Stimulated activated CD8-positive, alpha-beta memory T cell treated with anti-CD3 and anti-CD28 coated beads, Interleukin-12 subunit alpha, Interleukin-12 subunit beta, amount 100 ng/mL, for 4 hours (primary cell): Measurements from ENCODE around the gene KLHL5.

Source experiments
- DNase-seq: peaks from one replicate; pipeline ENCODE4 v3.0.0-alpha.2; 2020; ENCODE audit warnings: low read depth

The KLHL5 gene

DNA sequence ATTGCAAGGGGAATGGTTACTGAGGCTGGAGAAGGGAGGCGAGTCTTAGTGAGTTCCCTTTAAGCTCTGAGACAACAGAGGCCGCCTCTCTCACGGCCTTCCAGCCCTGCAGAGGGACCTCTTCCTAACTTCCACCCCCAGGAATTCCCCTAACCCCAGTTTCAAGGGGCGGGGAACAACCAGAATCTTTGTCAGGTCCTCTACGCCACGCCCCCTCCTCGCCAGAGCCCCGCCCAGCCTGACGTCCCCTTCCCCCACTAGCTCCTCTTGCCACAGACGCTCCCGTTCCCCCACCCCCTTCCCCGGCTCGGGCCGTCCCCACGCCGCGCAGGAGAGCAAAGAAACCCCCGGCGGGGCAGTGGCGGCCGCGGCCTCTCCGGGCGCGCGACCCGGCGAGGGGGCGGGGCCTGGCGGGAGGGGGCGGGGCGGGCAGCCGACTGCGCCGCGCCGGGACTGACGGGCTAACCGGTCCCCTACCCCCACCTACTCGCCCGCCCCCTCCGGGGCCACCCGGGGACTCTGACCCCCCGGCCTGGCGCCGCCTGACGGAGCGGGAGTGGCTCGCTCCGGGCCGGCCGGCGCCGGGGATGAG lies 17.6 kb upstream of the KLHL5 start:
- DNase-seq = peak; percentile 92

DNA sequence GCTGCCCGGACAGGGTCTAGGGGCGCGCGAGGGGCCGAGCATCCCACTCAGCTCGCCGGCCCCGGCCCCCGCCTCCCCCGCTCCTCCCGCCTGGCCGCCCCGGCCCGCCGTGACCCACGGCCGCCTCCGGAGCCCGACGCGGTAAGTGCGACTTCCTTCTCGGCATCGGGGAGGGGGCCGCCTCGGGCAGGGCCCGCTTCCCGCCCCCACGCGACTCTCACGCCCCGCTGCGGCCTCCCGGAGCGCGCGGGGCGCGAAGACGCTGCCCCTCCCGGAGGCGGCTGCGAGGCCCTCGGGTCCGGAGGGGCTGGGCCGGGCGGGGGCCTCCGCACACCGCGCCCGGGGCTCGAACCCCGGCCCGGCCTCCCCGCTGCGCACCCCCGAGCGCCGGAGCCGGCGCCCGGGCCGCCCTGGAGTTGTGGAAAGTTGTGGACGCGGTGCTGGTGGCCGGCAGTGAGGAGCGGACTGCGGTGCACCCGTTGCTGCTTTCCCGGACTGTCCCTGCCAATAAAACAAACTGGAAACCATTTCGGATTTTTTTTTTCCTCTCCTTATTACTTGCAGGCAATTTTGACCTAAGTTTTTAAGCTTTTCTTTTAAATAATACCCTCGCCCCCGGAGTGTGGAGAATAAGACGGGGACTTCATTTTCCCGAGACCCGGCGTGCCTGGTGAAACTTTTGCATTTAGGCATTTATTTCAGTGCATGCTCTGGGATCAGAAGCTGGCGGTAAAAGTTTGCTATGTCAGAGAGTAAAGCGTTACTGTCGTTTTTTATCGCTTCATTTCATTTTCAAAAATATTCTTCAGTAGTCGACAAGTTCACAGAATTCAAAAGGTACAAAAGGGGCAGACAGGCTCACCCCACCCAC lies 16.8 kb upstream of the KLHL5 start:
- DNase-seq = no peak

DNA sequence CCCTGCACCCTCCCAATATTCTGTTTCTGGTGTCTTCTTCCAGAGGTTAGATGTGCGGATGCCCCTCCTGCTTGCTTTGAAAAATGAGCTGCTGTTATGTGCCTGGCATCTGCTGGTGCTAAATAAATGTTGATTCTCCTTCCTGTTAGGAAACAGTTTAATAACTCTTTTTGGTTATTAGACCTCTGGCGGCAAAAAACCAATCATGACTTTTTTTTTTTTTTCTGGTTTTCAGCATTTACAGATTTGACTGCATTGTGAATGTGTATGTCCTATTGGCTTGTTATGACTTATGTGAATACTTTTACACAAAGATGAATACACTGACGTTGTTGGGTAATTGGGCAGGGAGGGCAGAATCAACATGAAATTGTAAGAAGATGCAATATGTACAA lies 16.2 kb upstream of the KLHL5 start:
- DNase-seq = no peak

- no peak for DNase-seq
Measured at GRCh38 chr4:39046249-39046648, 15.8 kb upstream of the KLHL5 start.

DNA sequence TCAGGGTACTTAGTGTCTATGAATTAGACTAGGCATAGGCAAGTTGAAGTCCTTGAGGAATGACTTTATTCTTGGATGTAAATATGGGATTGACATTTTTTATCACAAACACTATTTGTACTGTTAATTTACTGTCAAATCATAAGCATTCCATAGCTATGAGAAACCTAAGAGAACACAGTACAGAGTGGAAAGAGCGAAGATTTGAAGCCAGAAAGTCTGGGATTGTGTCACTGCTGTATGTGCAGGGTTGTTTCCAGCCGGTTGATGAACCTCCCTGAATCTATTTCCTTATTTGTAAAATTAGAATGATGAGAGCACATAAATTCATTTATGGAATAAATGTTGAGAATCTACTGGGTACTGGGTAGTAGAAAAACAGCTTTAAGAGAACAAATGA lies 14.4 kb upstream of the KLHL5 start:
- no peak for DNase-seq

- DNase-seq = no peak
Measured at GRCh38 chr4:39048311-39048710, 13.7 kb upstream of the KLHL5 start.

DNA sequence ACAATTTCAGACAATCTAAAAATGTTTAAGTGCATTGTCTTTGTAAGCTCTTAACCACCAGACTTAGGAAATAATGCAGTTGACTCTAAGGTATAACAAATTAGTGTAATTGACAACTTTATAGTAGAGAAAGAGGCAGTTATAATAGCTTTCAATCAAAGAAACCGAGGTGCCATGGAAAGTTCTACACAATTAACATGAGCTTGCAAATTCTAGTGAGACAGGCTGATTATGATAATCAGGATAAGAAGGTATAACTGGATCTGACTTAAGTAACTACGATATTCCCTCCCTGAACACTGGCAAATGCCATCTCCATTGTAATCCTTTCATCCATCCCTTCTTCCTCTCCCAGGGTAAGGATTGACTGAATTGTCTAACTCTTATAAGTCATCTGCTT lies 11.4 kb upstream of the KLHL5 start:
- no peak for DNase-seq

DNA sequence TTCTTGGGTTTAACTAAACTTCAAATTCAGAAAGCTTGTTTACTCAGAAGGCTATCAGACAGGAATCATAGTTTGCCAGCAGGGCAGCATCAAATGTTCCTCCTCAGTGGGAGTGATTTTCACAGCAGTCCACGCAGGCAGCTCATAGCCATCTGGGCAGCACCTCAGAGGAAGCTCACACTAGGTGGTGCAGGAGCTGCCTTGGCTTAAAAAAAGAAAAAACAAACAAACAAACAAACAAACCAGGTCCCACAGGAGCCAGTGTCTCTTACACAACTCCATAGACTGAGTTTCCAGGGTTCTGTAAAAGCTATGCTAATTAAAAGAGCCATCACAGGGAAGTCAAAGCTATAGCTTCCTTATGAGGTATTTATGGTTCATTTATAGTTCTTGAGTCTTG lies 10.5 kb upstream of the KLHL5 start:
- no peak for DNase-seq

DNA sequence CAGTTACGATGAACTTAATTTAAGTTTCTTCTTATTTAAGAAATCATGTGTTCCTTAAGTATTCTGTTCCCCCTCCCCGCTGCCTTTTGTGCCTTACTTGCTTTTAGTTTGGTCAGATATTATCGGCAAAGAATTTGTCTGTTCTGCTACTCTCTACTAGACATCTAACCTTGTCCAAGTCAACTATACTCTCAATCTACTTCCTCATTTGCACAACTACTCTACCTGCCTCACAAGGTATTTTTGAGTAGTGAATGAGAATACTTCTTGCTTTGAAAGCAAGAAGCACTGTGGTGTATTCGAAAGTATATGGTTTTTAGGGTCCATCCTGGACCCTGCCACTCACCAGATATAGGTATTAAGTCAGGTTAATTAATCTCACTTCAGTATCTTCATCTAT lies 8.0 kb upstream of the KLHL5 start:
- DNase-seq = no peak

- no peak for DNase-seq
Measured at GRCh38 chr4:39054497-39054896, 7.5 kb upstream of the KLHL5 start.

- no peak for DNase-seq
Measured at GRCh38 chr4:39056023-39056422, 6.0 kb upstream of the KLHL5 start.

DNA sequence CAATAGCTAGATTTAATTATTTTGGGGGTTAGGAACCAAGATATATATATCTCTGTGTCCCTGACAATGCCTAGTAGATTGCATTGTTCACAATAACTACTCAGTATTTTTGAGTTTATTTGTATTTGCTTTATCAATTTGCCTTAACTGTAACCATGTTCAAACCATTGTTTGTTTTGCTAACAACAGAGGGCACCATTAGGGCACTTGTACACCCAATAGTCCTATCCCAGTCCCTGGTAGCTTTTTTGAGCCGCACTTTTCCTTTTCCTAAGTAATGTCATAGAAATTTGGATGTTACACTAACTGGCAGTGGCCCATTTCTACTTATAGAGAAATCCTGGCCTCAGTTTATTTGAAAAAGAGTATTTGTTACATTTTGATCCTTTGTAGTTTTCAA lies 575 bp upstream of the KLHL5 start:
- no peak for DNase-seq

- no peak for DNase-seq
Measured at GRCh38 chr4:39062770-39063097, 702 bp downstream of the KLHL5 start.

DNA sequence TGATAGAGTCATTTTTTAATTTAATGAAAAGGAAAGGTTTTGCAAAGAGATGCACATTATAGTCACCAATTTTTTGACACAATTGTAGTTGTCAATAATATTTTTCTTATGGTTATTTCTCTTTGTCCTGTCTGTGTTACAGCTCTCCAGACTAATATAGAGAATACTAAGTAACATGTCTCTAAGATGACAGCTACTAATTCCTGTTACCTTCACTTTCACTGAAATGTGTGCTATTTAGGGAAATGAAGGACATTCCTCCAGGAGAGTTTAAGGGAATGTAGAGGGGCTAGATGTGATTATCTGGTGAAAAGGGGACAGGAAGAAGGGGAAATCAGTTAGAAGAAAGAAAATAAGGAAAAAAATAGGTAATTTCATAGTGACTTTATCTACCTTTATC lies 1.4 kb downstream of the KLHL5 start:
- no peak for DNase-seq

GRCh38 chr4:39066371-39066770 lies 4.3 kb downstream of the KLHL5 start:
- no peak for DNase-seq

DNA sequence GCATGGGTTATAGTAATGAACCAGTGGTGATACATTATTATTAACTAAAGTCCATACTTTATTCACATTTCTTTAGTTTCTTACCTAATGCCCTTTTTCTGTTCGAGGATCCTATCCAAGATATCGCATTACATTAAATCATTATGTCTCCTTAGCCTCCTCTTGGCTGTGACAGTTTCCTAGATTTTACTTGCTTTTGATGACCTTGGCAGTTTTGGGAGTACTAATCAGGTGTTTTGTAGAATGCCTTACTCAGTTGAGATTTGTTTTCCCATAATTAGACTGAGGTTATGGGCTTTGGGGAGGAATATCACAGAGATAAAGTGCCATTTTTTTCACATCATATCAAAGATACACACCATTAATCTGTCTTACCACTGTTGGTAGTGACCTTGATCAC lies 5.0 kb downstream of the KLHL5 start:
- no peak for DNase-seq

- DNase-seq = no peak
Measured at GRCh38 chr4:39067451-39067850, 5.4 kb downstream of the KLHL5 start.

GRCh38 chr4:39068907-39069306 lies 6.9 kb downstream of the KLHL5 start:
- no peak for DNase-seq

- DNase-seq = no peak
Measured at GRCh38 chr4:39078829-39079228, 16.8 kb downstream of the KLHL5 start.

GRCh38 chr4:39083164-39083563 lies 21.1 kb downstream of the KLHL5 start:
- no peak for DNase-seq

GRCh38 chr4:39085891-39086290 lies 23.9 kb downstream of the KLHL5 start:
- DNase-seq = no peak

GRCh38 chr4:39096847-39097246 lies 34.8 kb downstream of the KLHL5 start:
- no peak for DNase-seq

DNA sequence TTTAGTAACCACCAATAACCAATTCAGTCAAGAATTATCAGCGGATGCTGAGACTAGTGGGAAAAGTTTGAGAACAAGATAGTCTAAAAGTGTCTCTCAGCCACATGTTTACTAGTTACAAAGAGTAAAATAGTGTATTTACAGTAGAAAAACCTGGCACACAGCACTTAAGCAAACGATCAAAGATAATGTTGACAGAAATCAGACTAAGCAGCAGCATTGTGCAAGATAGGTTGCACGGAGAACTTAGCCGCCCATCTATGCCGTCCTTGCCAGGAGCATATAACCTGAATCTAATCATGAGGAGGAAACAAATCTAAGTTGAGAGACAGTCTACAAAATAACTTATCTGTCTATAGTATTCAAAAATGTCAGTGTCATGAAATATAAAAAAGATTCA lies 35.3 kb downstream of the KLHL5 start:
- no peak for DNase-seq

DNA sequence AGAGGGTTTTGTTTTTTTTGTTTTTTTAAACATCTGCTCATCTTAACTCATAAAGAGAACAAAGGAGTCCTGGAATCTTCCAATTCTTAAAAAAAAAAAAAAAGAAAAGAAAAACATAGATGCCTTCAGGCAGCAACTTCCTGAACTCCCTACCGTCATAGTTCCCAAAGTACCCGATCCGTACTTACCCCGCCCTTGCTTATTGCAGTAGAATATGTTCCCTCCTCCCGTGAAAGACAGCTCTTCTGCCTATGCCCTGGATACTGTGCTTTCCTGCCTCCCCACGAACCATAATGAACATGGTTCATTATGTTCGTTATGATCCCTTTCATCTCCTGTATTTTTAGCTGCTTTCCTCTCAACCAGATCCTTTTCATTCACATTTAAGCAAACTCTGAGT lies 40.3 kb downstream of the KLHL5 start:
- no peak for DNase-seq
